Measurements from ENCODE around the gene EFCAB6.

Gene EFCAB6

DNA sequence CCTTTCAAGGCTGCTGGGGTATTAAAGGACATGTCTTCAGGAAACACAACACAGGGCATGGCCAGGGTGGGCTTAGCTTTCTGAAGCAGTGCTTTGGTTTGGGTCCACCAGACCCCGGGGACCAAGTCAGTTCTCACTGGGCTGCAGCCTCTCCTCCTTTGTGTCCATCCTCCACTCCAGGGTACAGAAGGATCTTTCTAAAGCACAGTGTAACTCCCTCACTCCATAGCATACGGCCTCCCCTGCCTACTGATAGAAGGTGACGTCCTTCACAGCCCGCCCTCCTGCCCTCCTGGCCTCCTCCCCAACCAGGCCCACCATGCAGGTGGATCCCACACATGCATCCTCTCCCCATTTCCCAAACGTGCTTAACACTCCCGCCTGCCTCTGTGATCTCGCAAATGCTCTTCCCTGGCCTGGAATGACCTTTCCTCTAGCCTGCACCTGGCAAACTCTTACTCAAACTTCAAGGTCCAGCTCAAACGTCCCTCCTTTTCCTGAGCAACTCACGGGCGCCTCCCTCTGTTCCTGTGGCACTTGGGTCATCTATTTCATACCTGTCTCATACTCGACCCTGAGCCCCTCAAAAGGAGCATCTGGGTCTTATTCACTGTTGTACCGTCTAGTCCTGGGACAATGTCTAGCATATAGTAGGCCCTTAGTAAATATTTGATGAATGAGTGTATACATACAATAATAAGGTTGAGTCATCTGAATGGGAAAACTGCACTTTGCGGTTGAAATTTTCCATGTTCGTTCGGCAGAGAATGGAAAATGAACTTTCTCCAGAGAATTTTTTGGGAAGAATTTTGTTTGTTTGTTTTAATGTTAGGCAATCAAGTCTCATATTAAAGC, 187.7 kb downstream of the EFCAB6 start:
- FAIRE-seq: no peak
- DNase-seq (ENCODE audit: extremely low spot score, insufficient read length, low read depth): no peak

DNA sequence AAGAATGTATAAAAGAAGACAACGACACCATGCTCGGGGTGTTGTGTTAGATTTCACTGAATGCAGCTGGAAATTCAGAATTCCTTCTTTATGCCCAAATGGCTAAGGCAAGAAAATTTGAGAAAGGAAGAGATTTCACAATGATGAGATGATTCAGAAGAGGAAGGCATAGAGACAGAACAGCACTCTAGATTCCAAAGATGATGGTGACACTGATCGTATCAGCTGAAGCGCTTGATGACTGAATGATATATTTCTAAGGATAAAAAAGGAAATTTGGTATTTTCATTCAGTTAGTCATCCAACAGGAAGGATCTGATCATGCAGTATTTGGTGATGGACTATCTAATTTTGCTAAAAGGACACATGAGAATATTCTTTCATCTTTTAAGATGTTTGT, 189.2 kb downstream of the EFCAB6 start:
- no peak for DNase-seq (ENCODE audit: extremely low spot score, insufficient read length, low read depth)
- FAIRE-seq: no peak

DNA sequence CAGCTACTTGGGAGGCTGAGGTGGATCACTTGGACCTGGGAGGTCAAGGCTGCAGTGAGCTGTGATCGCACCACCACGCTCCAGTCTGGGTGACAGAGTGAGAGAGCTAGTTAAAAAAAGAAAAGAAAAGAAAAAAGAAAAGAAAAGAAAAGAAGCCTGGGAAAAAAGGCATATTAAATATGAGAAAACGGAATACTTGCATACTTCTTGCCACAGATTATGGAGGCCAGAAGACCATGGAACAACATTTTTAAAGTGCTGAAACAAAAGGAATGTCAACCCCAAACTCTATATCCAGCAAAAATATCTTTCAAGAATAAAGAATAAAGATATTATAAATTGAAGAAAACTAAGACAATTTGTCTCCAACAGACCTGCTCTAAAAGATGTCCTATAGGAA, 191.9 kb downstream of the EFCAB6 start:
- no peak for FAIRE-seq
- DNase-seq (ENCODE audit: extremely low spot score, insufficient read length, low read depth): no peak

DNA sequence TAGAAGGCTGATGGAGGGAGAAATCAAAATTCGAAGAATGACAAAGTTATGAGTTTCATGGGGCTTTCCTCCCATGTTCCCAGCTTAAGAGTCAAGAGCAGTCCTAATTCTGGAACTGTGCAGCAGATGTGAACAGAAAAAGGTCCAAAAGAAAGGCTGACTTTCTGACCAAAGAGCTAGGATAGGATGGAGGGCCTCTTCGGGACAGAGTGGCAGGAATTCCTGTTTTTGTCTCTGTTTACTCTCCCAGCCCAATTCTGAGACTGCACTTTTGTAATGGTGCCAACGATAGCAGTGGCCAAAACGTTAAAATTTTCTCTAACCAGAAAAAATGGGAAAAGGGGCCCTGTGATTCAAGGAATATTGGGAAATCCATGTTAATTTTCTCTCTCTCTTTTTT, 193.6 kb downstream of the EFCAB6 start:
- FAIRE-seq: no peak
- DNase-seq (ENCODE audit: extremely low spot score, insufficient read length, low read depth): no peak

DNA sequence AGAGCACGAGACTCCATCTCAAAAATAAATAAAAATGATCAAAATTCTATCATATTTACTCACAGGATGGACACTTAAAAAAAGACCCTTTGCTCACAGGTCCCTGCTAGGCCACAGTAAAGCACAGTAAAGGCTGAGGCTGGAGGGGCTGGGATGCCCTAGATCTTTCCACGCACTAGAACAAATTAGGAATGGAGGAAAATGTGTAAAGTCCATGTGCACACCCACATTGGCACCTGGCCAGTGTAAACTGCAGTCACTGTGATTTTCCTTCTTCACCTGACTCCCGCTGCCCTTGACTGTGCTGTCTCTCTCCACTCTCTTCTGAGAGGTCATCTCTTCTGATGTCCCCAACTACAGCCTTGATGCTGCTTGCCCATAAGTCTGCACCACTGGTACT, 195.5 kb downstream of the EFCAB6 start:
- no peak for DNase-seq (ENCODE audit: extremely low spot score, insufficient read length, low read depth)
- no peak for FAIRE-seq

DNA sequence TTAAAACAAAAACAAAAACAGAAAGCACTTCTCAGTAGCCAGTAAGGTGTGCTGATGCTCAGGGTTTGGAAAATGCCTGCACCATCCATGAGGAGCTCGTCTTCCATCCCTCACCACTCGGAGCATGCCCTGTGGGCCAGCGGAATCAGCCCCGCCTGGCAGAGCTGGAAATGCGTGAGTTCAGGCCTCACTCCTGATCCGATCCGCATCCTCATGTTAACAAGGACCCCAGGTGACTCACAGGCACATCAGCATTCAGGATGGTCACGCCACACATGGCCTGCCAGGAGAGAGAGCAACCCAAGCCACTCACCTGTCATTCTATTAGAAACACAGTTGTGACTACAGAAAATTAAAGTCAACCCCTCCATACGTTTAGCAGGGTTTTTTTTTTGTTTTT, 211.8 kb downstream of the EFCAB6 start:
- DNase-seq (ENCODE audit: extremely low spot score, insufficient read length, low read depth): no peak
- FAIRE-seq: no peak

DNA sequence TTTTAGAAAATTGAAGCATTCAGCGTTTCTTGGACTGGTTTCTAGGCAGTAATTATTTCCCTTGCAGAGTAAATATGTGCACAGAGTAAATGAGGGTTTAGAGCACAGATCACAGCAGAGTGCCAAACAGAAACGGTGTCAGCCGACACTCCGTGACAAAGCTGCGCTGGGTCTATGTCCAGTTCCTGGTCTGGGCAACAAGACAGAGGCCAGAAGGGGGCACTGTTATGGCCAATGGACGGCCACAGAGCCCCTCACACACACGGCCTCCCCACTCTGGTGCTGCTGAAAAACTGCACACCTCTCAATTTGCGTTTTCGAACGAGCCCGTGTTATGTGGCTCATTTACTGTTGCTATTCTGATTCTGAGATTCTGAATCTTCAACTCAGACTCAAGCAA, 219.6 kb downstream of the EFCAB6 start:
- DNase-seq (ENCODE audit: extremely low spot score, insufficient read length, low read depth) (no peak), FAIRE-seq (no peak)

DNA sequence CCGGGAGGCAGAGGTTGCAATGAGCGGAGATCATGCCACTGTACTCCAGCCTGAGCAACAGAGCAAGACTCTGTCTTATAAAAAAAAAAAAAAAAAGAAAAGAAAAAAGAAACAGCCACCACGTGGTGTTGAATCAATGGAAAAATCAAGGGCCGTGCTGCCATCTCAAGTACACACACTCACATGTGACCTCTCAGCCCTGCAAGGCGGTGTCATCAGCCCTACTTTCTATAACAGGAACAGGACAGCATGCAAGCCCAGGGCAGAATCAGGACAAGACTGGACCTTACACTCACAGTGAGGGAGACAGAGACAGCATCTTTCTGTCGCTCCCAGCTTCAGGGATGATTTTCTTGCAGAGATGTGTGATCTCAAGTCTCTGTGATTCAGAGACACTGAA, 220.7 kb downstream of the EFCAB6 start:
- DNase-seq (ENCODE audit: extremely low spot score, insufficient read length, low read depth): no peak
- no peak for FAIRE-seq

DNA sequence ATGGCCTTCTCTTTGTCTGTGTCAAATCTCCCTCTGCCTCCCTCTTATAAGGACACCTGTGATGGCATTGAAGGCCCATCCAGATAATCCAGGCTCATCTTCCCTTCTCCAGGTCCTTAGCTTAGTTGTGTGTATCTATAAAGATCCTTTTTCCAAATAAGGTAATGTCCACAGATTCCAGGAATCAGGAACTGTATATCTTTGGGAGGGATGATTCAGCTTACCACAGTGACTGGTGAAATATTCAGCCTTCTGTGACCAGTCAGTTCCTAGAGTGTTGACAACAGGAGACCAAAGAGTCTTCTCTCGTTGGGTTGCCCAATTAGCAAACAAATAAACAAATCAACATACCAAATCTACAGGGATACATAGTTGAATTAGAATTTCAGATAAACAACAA, 224.5 kb downstream of the EFCAB6 start:
- DNase-seq (ENCODE audit: extremely low spot score, insufficient read length, low read depth) (no peak), FAIRE-seq (no peak)

DNA sequence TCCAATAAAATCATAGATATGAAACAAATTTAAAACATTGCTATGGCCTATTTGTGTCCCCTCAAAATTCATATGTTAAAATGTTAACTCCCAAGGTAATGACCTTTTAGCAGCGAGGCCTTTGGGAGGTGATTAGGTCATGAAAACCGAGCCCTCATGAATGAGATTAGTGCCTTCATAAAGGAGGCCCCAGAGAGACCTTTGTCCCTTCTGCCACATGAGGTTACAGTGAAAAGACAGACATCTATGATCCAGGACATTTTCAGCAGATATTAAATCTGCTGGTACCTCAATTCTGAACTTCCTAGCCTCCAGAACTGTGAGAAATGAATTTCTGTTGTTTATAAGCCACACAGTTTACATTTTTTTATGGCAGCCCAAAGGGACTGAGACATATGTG, 228.6 kb downstream of the EFCAB6 start:
- FAIRE-seq (no peak), DNase-seq (ENCODE audit: extremely low spot score, insufficient read length, low read depth) (no peak)

DNA sequence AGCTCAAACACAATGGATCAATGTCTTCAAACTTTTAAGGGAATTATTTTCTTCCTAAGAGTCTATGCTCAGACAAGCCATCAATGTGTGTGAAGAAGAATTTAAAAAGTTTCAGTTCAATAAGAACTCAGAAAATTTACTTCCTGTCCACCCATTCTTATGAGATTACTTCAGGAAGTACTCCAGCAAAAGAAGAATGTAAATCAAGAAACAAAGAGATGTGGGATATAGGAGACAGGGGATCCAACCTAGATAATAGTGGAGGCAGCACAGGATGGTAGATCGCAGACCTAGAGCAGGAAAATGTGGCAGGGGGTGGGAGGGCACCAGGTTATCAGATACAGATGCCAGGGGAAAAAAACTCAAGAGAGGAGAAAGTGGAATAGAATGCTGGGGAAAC, 229.7 kb downstream of the EFCAB6 start:
- DNase-seq (ENCODE audit: extremely low spot score, insufficient read length, low read depth) (no peak), FAIRE-seq (no peak)

DNA sequence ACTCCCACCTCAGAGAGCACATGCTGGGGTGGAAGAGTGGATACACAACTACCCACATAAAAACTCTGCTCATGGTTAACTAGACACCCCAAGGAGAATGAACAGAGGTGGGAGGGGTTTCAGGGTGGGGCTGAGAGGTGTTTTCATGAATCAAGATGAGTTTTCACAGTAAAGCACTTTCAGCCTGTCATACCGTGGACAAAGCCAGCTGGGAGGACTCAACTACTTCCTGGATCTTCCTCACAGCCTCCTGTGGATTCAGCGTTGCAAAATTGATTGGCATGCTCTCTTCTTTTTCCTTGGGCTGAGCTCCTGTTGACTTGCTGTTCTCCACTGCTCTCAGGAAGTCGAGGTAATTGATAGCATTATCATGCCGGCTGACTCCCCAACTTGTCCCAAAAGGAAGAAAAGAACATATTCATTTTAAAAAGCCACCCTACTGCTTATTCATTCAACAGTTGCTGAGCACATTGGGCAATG, 231.8 kb downstream of the EFCAB6 start:
- no peak for FAIRE-seq

DNA sequence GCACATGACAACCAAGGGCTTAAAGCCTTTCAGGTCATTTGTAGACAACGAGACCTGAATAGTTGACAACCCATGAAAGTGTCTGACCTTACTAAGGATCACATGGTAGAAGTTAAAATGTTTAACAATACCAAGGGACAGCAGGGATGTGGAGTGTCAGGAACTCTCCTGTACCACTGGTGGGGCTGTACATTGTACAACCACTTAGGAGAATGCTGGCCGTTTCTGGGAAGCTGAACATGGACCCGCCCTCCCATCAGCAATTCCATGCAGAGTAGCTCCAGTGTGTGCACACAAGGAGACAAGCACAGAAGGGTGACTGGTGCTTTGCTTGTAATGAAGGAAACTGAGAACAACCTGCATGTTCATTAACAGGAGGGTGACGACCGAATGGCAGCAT, 237.4 kb downstream of the EFCAB6 start:
- DNase-seq (ENCODE audit: extremely low spot score, insufficient read length, low read depth) (no peak), FAIRE-seq (no peak)

More for the DNA sequence above, 231.8 kb downstream of the EFCAB6 start:
- no peak for DNase-seq (ENCODE audit: extremely low spot score, insufficient read length, low read depth)

DNA sequence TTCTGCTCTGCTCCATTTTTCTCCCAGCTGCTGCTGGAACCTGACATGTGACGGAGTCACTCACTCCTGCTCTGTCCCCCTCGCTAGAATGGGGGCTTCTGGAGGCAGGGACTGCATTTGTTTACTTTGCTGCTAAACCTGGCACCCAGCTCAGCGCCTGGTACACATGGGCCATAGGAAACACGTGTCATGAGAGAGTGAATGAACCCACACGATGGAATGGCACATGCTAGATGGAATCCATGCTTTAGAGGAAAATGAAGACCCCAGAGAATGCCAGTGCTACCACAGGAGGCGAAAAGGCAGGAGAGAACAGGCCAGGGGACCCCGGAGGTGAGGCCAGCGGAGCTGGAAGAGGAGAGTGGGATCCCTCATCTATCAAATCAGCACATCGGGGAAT, 239.4 kb downstream of the EFCAB6 start:
- FAIRE-seq (no peak), DNase-seq (ENCODE audit: extremely low spot score, insufficient read length, low read depth) (no peak)

DNA sequence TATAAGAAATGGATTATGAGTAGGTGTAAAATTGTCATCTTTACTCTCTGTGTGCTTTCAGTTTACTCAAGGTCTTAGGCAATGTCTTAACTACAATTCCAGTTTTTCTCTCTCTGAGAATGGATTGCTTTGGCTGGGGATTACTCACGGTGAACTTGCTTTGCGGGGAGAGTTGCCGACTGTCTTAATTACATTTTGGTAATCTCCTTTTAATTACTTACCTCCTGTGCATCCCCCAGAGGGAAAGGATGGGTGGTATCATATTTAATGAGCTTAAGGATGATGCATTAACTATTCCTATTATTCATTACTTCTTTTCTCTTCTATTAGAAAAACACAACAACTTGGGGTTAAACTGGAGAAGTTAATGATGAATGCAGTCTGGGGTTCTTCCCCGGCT, 240.9 kb downstream of the EFCAB6 start:
- DNase-seq (ENCODE audit: extremely low spot score, insufficient read length, low read depth): no peak

DNA sequence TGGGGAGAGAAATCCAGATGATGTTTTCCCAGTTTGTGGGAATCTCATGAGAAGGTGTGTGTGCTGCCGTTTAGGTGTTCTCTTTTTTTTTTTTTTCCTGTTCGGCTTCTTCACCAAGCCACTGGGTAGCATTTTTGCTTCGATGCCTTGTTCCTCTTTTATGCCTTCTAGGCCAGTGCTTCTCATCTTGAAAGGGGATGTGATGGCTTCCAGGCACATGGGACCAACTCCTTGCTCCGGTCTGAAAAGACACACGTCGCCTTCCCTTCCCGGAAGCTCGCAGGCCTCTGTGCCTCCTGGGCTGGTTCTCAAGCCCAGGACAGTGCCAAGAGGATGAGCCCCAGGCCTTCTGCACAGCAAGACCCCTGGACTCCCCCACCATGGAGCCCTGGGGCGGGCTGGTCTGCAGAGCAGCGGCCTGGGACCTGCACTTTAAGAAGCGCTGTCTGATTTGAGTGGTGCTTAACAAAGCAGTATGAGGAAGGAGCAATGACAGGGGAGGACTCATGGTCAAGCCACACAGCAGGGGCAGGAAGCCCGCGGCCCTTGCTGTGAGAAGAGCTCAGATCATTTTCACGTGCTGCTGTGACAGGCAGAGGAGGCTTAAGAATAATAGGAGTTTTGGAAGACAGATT, 241.5 kb downstream of the EFCAB6 start:
- FAIRE-seq: no peak
- no peak for DNase-seq (ENCODE audit: extremely low spot score, insufficient read length, low read depth)

More for the DNA sequence above, 240.9 kb downstream of the EFCAB6 start:
- no peak for FAIRE-seq

DNA sequence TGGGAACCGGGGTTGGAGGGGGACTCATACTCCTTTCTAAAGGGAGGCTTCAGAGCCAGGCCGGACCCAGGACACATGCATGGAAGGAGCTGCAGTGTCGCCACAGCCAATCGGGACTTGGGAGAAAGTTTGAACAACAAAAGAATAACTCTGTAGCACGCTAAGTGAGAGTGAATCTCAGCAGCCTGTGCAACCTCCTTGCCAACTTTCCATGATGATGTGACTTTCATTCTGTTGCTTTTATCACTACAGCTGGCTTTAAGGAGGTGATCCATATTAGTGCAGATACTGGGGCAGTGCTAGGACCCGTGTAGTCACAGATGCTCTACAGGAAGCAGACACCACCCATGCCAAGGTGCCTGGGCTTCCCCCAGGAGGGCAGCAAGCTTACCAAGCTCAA, 243.0 kb downstream of the EFCAB6 start:
- FAIRE-seq: no peak
- no peak for DNase-seq (ENCODE audit: extremely low spot score, insufficient read length, low read depth)

DNA sequence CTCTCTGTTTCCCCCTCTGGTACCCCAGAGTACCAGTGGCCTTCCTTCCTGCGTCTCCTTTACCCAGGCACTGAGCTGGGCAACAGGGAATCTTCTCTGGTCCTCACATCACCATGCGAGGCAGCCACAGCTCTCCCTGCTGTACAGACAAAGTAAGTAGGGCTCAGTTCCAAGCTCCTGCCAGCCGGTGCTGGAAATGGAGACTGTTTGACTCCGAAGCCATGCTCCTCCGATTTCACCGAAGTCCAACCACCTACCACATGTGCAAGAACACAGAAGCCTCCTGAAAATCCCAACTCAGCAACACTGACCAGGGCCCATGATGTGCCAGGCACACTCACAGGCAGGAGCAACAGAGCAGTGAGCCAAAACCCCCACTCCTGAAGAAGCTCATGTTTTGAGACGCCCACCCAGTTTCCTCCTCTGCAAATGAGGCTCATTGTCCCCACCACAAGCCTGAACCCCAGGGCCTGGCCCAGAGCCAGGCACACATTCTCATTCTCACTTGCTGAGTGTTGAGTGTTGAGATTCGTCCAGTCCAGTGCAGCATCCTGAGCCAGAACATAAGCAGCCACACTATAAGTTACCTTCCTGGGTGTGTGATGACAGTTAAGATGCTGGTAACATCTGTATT, 244.3 kb downstream of the EFCAB6 start:
- no peak for FAIRE-seq
- DNase-seq (ENCODE audit: extremely low spot score, insufficient read length, low read depth): no peak

DNA sequence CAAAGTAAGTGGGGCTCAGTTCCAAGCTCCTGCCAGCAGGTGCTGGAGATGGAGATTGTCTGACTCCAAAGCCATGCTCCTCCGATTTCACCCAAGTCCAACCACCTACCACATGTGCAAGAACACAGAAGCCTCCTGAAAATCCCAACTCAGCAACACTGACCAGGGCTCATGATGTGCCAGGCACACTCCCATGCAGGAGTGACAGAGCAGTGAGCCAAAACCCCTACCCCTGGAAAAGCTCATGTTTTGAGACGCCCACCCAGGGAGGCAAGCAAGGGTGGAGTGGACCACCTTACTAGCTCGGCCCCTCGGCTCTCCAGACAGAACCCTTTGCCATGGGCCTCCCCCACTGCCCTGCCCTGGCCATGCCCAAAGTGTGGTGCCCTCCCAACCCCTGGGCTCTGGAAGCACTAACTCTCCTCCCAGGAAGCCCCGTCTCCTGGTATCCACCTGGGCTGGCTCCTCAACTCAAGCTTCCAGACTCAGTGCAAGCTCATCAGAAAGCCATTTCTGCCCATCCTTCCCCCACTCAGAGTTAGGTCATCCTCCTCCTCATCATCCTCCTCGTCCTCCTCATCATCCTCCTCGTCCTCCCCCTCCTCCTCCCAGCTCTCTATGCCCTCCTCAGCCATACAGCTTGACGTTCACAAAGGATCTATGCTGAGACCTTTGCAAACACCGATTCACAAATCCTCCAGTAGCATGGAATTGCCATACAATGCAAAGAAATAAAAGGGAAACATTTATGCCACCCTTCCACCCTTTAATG, 245.4 kb downstream of the EFCAB6 start:
- DNase-seq (ENCODE audit: extremely low spot score, insufficient read length, low read depth) (no peak), FAIRE-seq (no peak)

DNA sequence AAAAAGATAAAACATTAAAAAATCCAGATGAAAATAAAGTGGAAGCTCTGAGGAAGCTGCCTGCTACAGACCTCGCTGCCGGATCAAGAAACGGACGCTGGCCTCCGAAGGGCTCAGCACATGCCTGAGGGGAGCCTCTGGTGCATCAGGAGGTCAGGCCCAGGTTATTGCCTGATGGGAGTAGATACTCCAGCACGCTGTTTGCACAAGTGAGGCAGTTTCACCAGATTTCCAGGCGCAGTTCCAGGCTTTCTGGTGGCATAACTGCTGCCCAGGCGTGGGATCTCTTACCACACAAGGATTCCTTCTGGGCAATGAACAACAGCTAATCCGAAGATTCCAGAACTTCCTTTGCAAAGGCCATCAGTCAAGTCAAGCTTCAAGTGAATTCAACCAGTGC, 246.1 kb downstream of the EFCAB6 start:
- DNase-seq (ENCODE audit: extremely low spot score, insufficient read length, low read depth) (no peak), FAIRE-seq (no peak)

Measured in GM18507 (cell line).